ENCODE measurements around the gene TECTA. TPM values are rescaled to one million over a fixed set of nuclear protein-coding genes. Genes with fewer than 3 reads are reported as not detected.
"Not testable (repeated sequence)": the region's sequence is repeated elsewhere in the genome, so short reads cannot be mapped to it uniquely, and the experiment has no call there.

Gene TECTA
- total RNA-seq, 2 experiments from 2014 or later = 0.18 to 0.28 TPM

DNA sequence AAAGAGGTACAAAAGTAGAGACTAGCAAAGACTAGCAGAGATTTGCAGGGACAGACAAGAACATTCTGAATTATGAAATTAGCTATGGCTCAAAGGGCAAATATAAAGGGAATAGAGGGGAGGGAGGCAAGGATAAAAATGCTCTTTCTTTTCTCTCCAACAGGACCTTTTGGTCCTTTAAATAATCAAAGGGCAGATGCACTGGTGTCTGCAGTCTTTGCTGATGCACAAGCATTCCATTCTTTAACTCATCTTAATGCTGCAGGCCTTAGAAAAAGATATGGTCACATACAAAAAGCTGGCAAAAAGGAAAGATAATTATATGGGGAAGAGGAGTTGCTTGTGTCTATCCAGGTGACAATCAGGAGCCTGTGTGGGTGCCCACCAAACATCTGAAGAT lies 137.9 kb downstream of the TECTA start:
- peaks cover 30% of the 10 kb centered on the region for H3K4me1 Mint-ChIP-seq
- H3K9me3 Mint-ChIP-seq (ENCODE audit: low read depth) = no peaks in the 10 kb centered on the region
- H3K27me3 Mint-ChIP-seq = peaks cover 61% of the 10 kb centered on the region

DNA sequence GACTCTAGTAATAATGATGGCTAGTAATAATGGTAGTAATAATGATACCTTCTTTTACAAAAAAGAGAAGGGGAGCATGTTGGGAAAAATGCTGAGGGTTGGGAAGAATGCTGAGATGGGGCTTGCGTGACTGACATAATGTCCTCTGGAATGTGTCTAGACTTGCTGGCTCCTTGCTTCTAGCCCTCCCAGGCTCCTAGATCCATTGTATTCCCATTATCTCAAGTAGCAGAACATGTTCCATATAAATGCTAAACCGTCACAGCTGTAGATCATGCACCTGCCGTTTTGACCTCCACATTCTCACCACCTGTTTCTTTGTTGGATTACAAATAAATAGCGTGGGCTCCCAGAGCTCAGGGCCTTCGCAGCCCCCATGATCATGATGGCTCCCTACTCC lies 139.0 kb downstream of the TECTA start:
- H3K4me1 Mint-ChIP-seq = peaks cover 30% of the 10 kb centered on the region
- peaks cover 51% of the 10 kb centered on the region for H3K27me3 Mint-ChIP-seq
- CTCF ChIA-PET; DNase-seq; H3K27ac Mint-ChIP-seq; H3K4me3 Mint-ChIP-seq; H3K9me3 Mint-ChIP-seq (ENCODE audit: low read depth); ATAC-seq; H3K36me3 Mint-ChIP-seq: not testable (repeated sequence)

More for the DNA sequence above, 137.9 kb downstream of the TECTA start:
- Mint-ChIP-seq H3K4me3 (no peak overlapping the region), H3K36me3 (no peaks in the 10 kb centered on the region), H3K27ac (no peak overlapping the region)
- DNase-seq (no peak), ATAC-seq (no peak)
- CTCF ChIA-PET = no interaction called here

DNA sequence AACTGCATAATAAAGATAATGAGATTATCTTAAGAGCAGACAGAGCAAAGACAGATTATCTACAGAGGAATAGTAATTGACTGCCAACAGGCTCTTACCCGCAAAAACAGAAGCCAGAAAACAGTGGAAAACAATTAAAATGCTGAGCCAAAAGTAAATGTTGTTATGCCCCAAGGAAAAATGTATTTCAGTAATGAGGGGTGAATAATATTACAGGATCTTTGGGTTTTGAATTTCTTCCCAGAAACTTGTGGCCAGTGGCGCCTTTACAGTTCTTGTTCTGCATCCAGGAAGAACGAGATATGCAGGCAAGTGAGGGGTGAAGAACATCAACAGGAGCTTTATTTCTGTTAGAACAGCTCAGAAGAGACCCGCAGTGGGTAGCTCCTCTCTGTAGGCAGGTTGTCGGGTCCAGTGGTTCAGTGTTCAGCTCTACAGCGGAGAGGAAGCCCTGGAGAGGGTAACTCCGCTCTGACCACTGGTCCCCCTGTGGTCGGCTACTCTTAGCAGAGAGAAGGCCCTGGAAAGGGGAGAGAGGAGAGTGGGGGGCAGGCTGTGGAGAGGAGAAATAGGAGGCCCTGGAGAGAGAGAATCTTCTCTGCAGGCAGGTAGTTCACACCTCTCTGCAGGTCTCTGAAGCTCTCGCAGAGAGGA lies 139.7 kb downstream of the TECTA start:
- Mint-ChIP-seq H3K27me3 (peaks cover 43% of the 10 kb centered on the region), H3K4me3 (no peak overlapping the region), H3K27ac (no peak overlapping the region), H3K4me1 (peaks cover 27% of the 10 kb centered on the region), H3K36me3 (no peaks in the 10 kb centered on the region), H3K9me3 (ENCODE audit: low read depth) (no peaks in the 10 kb centered on the region)
- ATAC-seq (no peak), DNase-seq (no peak)
- CTCF ChIA-PET = no interaction called here

Other genes starting within 250 kb of the TECTA start
- 10 to 100 TPM; 11.2 to 14.0 TPM for gene TBCEL, start 77.1 kb upstream of the TECTA start, total RNA-seq
- 10 to 100 TPM; 16.3 to 22.7 TPM for gene SC5D, start 191.5 kb downstream of the TECTA start, total RNA-seq

Measured in activated CD8-positive, alpha-beta memory T cell treated with anti-CD3 and anti-CD28 coated beads, Interleukin-2, amount 10 ng/mL, durations not matched to agents 7 days and 5 days (primary cell).